ENCODE results near the gene ATP23.

The ATP23 gene

GRCh38 chr12:57904426-57904825 lies 36.9 kb upstream of the ATP23 start:
- no peak for TF ChIP-seq CTCF (conservative IDR thresholded peaks at IDR 0.05; ENCODE audit: low read length)
- no peak for DNase-seq (ENCODE audit: low read depth)
- H3K4me3 ChIP-seq (ENCODE audit: low read length) = no peak overlapping the region

GRCh38 chr12:57904848-57905811 lies 36.2 kb upstream of the ATP23 start:
- TF ChIP-seq CTCF (conservative IDR thresholded peaks at IDR 0.05; ENCODE audit: low read length) = peak; percentile 100
- peak; percentile 83 for DNase-seq (ENCODE audit: low read depth)
- no peak overlapping the region for H3K4me3 ChIP-seq (ENCODE audit: low read length)

- DNase-seq (ENCODE audit: low read depth) = no peak
- H3K4me3 ChIP-seq (ENCODE audit: low read length) = no peak overlapping the region
- no peak for TF ChIP-seq CTCF (conservative IDR thresholded peaks at IDR 0.05; ENCODE audit: low read length)
These were observed 35.4 kb upstream of the ATP23 start for GRCh38 chr12:57905812-57906475.

GRCh38 chr12:57906821-57907220 lies 34.5 kb upstream of the ATP23 start:
- no peak for TF ChIP-seq CTCF (conservative IDR thresholded peaks at IDR 0.05; ENCODE audit: low read length)
- no peak for DNase-seq (ENCODE audit: low read depth)
- no peak overlapping the region for H3K4me3 ChIP-seq (ENCODE audit: low read length)

- TF ChIP-seq CTCF (conservative IDR thresholded peaks at IDR 0.05; ENCODE audit: low read length) = no peak
- no peak overlapping the region for H3K4me3 ChIP-seq (ENCODE audit: low read length)
- no peak for DNase-seq (ENCODE audit: low read depth)
These were observed 34.1 kb upstream of the ATP23 start for GRCh38 chr12:57907281-57907680.

- no peak overlapping the region for H3K4me3 ChIP-seq (ENCODE audit: low read length)
- no peak for TF ChIP-seq CTCF (conservative IDR thresholded peaks at IDR 0.05; ENCODE audit: low read length)
- no peak for DNase-seq (ENCODE audit: low read depth)
These were observed 32.9 kb upstream of the ATP23 start for GRCh38 chr12:57908511-57908910.

Measured in AG10803 (cell line).